Kidney epithelial cell (primary cell): ENCODE data around the gene LSS. TPM values are rescaled to one million over a fixed set of nuclear protein-coding genes. Genes with fewer than 3 reads are reported as not detected.

Source experiments
- DNase-seq: peaks from one replicate; pipeline ENCODE4 v3.0.0-alpha.2; 2010; ENCODE audit warnings: low read depth
- H3K27me3 ChIP-seq: 2 replicates; pipeline ENCODE4 v1.6.0; 2011; ENCODE audit warnings: low read length; ENCODE audit not compliant: control insufficient read depth, insufficient read depth
- H3K36me3 ChIP-seq: 2 replicates; pipeline ENCODE4 v1.5.1; 2011; ENCODE audit warnings: low read length; ENCODE audit not compliant: control insufficient read depth, insufficient read depth
- H3K4me3 ChIP-seq: 2 replicates; pipeline ENCODE4 v1.5.1; 2011; ENCODE audit warnings: low read depth, mild to moderate bottlenecking, control low read depth, low read length
- CTCF ChIP-seq: IDR thresholded peaks from 2 replicates; pipeline ENCODE4 v1.5.1; 2011; ENCODE audit warnings: mild to moderate bottlenecking, moderate library complexity, low read length, control low read depth, inconsistent platforms; ENCODE audit not compliant: insufficient read depth, poor library complexity, severe bottlenecking
- total RNA-seq: library from RNA; depleted of rRNA; stranded (reverse); fragments of >200 nt; gene quantifications from 2 replicates; pipeline ENCODE4 v1.2.3, GENCODE V29; 2015

The LSS gene
- total RNA-seq, 1 donor from 2014 or later: 74.5 TPM

DNA sequence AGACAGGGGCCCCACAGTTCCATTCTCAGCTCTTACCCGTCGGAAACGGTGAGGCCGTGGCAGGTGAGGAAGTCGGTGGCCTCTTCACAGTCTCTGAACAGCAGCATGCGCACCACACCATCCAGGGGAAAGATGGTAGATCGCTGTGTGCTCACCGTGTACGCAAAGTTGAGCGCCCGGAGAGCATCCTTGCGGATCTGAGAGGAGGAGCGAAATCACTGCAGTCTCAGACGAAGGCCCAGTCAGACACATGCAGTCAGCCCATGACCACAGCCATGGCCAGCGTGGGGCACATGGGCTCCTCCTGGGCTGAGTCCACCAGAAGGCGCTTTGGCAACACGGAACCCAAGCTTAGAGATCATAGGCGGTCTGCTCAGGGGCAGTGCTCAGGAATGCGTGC is 38.4 kb upstream of the LSS start:
- peaks cover 3% of the 10 kb centered on the region for H3K36me3 ChIP-seq
- H3K27me3 ChIP-seq: no peaks in the 10 kb centered on the region
- H3K4me3 ChIP-seq: no peak overlapping the region
- TF ChIP-seq CTCF: no peak
- no peak for DNase-seq

DNA sequence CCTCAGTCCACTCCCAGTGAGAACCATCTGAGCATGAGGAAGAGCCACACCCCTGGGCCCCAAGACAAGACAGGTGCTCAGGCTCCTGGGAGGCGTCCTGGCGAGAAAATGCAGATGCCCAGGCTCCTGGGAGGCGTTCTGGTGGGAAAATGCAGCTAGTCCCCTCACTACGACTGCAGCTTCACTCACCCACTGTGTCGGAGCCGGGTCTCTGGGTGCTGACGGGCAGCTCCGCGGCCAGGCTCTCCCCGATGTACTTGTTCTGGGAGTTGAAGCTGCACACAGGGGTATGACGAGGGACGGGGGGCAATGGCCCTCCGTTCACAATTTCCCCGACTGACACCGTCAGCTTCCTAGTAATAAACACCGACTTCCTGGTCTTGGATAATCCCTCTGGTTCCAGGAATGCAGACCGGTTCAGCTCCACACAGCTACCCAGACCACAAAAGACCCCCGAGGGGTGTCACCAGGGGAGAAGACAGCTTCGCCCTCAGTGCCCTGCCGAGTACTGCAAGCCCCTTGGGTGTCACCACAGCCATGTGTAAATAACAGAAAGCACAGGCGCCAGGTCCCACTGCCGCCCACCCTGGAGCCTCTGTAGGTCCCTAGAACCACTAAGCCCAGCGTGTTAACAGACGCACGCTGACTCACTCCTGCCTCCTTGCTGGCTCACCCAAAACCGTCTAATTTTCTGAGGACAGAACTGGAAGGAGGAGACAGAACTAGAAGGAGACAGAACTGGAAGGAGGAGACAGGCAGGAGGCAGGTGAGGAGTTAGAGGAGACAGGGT is 37.4 kb upstream of the LSS start:
- H3K27me3 ChIP-seq: no peaks in the 10 kb centered on the region
- TF ChIP-seq CTCF: no peak
- no peak for DNase-seq
- H3K36me3 ChIP-seq: peaks cover 5% of the 10 kb centered on the region
- H3K4me3 ChIP-seq: no peak overlapping the region

DNA sequence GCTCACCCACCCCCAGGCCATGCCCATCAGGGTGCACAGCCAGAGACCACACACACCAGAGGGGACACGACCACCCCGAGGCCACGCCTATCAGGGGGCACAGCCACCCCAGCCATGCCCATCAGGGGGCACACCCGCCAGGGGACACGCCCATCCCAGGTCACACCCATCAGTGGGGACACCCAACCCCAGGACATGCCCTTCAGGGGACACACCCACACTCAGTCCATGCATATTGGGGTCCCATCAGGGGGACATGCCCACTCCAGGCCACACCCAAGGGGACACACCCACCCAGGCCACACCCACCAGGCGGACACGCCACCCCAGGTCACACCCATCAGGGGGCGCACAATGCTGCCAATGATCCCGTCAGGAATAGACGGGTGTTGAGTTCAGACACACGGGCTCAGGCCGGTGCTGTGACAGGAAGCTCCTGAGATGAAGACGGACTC is 36.1 kb upstream of the LSS start:
- TF ChIP-seq CTCF: no peak
- DNase-seq: no peak
- Histone ChIP-seq H3K4me3 (no peak overlapping the region), H3K27me3 (no peaks in the 10 kb centered on the region), H3K36me3 (peaks cover 5% of the 10 kb centered on the region)

DNA sequence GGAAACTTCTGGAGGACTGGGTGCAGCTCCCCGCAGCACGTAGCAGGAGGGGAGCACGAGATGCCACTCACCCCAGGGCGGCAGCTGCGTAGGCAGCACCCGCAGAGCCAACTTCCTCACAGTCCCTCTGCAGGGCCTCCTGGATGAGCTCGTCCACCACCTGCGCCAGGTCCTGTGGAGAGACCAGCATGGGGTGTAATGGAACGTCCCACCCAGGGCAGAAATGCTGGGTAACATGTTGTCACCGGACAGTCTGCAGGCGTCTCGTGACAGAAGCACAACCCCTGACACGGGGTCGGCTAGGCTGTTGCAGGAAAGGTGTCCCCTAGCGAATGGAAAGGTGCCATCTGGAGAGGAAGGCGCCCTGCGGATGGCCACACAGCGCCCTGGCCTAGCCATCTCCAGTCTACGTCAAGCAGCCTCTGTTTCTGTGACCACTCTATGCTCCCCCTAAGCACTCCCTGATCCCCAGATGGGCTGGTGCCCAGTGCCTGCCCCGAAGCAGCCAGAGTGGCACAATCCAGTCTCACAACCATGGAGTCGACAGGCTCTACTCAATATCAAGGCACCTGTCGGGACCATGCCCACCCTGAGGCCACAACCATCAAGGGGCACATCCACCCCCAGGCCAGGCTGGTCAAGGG is 35.6 kb upstream of the LSS start:
- no peak for DNase-seq
- no peak overlapping the region for H3K4me3 ChIP-seq
- H3K27me3 ChIP-seq: no peaks in the 10 kb centered on the region
- TF ChIP-seq CTCF: no peak
- peaks cover 5% of the 10 kb centered on the region for H3K36me3 ChIP-seq

- Histone ChIP-seq H3K36me3 (peaks cover 14% of the 10 kb centered on the region), H3K27me3 (no peaks in the 10 kb centered on the region), H3K4me3 (no peak overlapping the region)
- DNase-seq: no peak
- no peak for TF ChIP-seq CTCF
Observed at GRCh38 chr21:46256501-46256994, 28.0 kb upstream of the LSS start.
